Astrocyte (in vitro differentiated cells and primary cell): ENCODE results near the gene CLDN20. TPM values are rescaled to one million over a fixed set of nuclear protein-coding genes. Genes with fewer than 3 reads are reported as not detected.

Experiments used
- DNase-seq: peaks from one replicate; pipeline ENCODE4 v3.0.0-alpha.2; 2010; ENCODE audit warnings: low read depth
- FAIRE-seq: peaks from 2 replicates; lab custom pipeline; 2011; peaks lifted over from hg19 to GRCh38; lab: Jason Lieb, UNC
- H2AFZ ChIP-seq: 2 replicates; pipeline ENCODE4 v1.6.0; 2012; ENCODE audit warnings: low read depth, low read length, inconsistent platforms
- H3K27ac ChIP-seq: 2 replicates; pipeline ENCODE4 v1.5.1; 2011; ENCODE audit warnings: low read depth, low read length, inconsistent platforms
- H3K27me3 ChIP-seq: 2 replicates; pipeline ENCODE4 v1.6.0; 2011; ENCODE audit warnings: low read length, inconsistent platforms; ENCODE audit not compliant: insufficient read depth
- H3K36me3 ChIP-seq: 2 replicates; pipeline ENCODE4 v1.5.1; 2011; ENCODE audit warnings: low read length, inconsistent platforms; ENCODE audit not compliant: insufficient read depth
- H3K4me1 ChIP-seq: 2 replicates; pipeline ENCODE4 v1.5.1; 2011; ENCODE audit warnings: low read length, inconsistent platforms; ENCODE audit not compliant: insufficient read depth
- H3K4me2 ChIP-seq: 2 replicates; pipeline ENCODE4 v1.6.0; 2012; ENCODE audit warnings: low read length, inconsistent platforms
- H3K4me3 ChIP-seq: 2 replicates; pipeline ENCODE4 v1.5.1; 2011; ENCODE audit warnings: low read depth, mild to moderate bottlenecking, low read length, inconsistent platforms; ENCODE audit not compliant: insufficient read depth
- H3K79me2 ChIP-seq: 2 replicates; pipeline ENCODE4 v1.6.0; 2012; ENCODE audit warnings: mild to moderate bottlenecking, low read length, inconsistent platforms; ENCODE audit not compliant: insufficient read depth
- H3K9ac ChIP-seq: 2 replicates; pipeline ENCODE4 v1.6.0; 2012; ENCODE audit warnings: mild to moderate bottlenecking, low read length, inconsistent platforms
- H3K9me3 ChIP-seq: 2 replicates; pipeline ENCODE4 v1.5.1; 2012; ENCODE audit warnings: low read depth, mild to moderate bottlenecking, low read length, inconsistent platforms; ENCODE audit not compliant: insufficient read depth
- H4K20me1 ChIP-seq: 2 replicates; pipeline ENCODE4 v1.6.0; 2012; ENCODE audit warnings: low read length, inconsistent platforms; ENCODE audit not compliant: insufficient read depth
- H3K27ac Mint-ChIP-seq: one replicate; pipeline ENCODE4 v1.8.0; 2021; ENCODE audit warnings: mild to moderate bottlenecking, mixed read lengths; ENCODE audit not compliant: unreplicated experiment
- H3K27me3 Mint-ChIP-seq: one replicate; pipeline ENCODE4 v1.8.0; 2021; ENCODE audit warnings: low read depth, mixed read lengths; ENCODE audit not compliant: unreplicated experiment
- H3K36me3 Mint-ChIP-seq: one replicate; pipeline ENCODE4 v1.8.0; 2021; ENCODE audit warnings: low read depth, mixed read lengths; ENCODE audit not compliant: unreplicated experiment
- H3K4me1 Mint-ChIP-seq: one replicate; pipeline ENCODE4 v1.8.0; 2021; ENCODE audit warnings: low read depth, mixed read lengths; ENCODE audit not compliant: unreplicated experiment
- H3K4me3 Mint-ChIP-seq: one replicate; pipeline ENCODE4 v1.8.0; 2021; ENCODE audit warnings: mild to moderate bottlenecking, moderate library complexity, mixed read lengths; ENCODE audit not compliant: unreplicated experiment
- H3K9me3 Mint-ChIP-seq: one replicate; pipeline ENCODE4 v1.8.0; 2021; ENCODE audit warnings: mild to moderate bottlenecking, mixed read lengths; ENCODE audit not compliant: unreplicated experiment
- EZH2 ChIP-seq: IDR thresholded peaks from 2 replicates; pipeline ENCODE4 v1.6.1; 2012; ENCODE audit warnings: mild to moderate bottlenecking, low read length, inconsistent platforms; ENCODE audit not compliant: insufficient read depth
- total RNA-seq: library from RNA; stranded (reverse); gene quantifications from 2 replicates; pipeline ENCODE4 v1.2.1, GENCODE V29; 2021
- TF ChIP-seq, protein P1 (sequence below): IDR thresholded peaks from 2 replicates; pipeline ENCODE4 v1.5.1; 2011; ENCODE audit warnings: low read depth, mild to moderate bottlenecking, inconsistent platforms, low read length, moderate library complexity; ENCODE audit not compliant: insufficient read depth

The CLDN20 gene
- total RNA-seq, 1 donor from 2014 or later: not detected

DNA sequence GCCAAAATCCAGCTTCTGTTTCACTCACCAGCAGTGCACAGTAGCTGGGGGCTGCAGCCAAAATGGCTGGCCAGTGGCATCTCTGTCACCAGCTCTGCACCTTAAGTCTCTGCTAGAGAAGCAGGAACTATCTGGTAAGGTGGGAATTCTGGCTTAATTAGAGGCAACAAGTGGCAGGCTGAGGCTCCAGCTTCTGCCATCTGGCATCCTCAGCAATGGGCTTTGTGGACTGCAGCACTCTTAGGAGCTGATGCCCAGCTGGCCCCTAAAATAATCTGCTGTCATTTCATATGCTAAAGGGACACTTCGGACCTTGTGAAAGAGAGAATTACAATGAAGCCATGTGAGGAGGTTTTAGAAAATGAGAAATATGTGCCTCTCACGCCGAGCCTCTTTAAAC is 4.6 kb upstream of the CLDN20 start:
- no peak overlapping the region for H3K4me3 ChIP-seq
- FAIRE-seq (no peak), DNase-seq (no peak)
- Mint-ChIP-seq H3K4me1 (peaks cover 10% of the 10 kb centered on the region), H3K36me3 (peaks cover 14% of the 10 kb centered on the region), H3K9me3 (no peaks in the 10 kb centered on the region), H3K27me3 (no peaks in the 10 kb centered on the region), H3K4me3 (no peak overlapping the region), H3K27ac (no peak overlapping the region)
- no peaks in the 10 kb centered on the region for H3K4me1 ChIP-seq
- H3K4me2 ChIP-seq: no peak overlapping the region
- H3K27ac ChIP-seq: no peak overlapping the region
- peaks cover 26% of the 10 kb centered on the region for H3K36me3 ChIP-seq
- peaks cover 4% of the 10 kb centered on the region for H3K79me2 ChIP-seq
- no peaks in the 10 kb centered on the region for H4K20me1 ChIP-seq
- no peaks in the 10 kb centered on the region for H3K9me3 ChIP-seq
- no peak overlapping the region for H2AFZ ChIP-seq
- no peak overlapping the region for H3K9ac ChIP-seq
- no peaks in the 10 kb centered on the region for H3K27me3 ChIP-seq
- TF ChIP-seq, protein P1, sequence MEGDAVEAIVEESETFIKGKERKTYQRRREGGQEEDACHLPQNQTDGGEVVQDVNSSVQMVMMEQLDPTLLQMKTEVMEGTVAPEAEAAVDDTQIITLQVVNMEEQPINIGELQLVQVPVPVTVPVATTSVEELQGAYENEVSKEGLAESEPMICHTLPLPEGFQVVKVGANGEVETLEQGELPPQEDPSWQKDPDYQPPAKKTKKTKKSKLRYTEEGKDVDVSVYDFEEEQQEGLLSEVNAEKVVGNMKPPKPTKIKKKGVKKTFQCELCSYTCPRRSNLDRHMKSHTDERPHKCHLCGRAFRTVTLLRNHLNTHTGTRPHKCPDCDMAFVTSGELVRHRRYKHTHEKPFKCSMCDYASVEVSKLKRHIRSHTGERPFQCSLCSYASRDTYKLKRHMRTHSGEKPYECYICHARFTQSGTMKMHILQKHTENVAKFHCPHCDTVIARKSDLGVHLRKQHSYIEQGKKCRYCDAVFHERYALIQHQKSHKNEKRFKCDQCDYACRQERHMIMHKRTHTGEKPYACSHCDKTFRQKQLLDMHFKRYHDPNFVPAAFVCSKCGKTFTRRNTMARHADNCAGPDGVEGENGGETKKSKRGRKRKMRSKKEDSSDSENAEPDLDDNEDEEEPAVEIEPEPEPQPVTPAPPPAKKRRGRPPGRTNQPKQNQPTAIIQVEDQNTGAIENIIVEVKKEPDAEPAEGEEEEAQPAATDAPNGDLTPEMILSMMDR: no peak
- TF ChIP-seq EZH2: no peak

DNA sequence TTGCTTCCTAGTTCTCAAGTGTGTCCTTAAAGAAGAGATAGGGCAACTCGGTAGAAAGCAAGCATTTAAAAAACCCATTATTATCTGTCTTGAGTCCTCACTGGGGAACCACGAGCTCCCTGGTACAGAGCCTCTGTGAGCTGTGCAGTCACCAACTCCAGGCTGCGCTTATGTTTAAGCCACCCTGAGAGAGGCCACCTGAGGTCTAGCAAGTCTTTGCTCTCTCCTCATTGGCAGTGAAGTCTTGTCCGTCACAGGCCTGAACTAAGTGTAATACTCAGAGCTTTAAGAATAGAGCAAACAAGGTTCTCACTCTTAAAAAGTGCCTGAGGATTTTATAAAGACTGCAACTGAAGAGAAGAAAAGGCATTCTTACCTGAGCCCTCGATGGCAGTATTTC is 3.9 kb upstream of the CLDN20 start:
- Mint-ChIP-seq H3K27ac (no peak overlapping the region), H3K36me3 (peaks cover 14% of the 10 kb centered on the region), H3K4me3 (no peak overlapping the region), H3K27me3 (no peaks in the 10 kb centered on the region), H3K9me3 (no peaks in the 10 kb centered on the region), H3K4me1 (peaks cover 12% of the 10 kb centered on the region)
- Histone ChIP-seq H3K79me2 (peaks cover 4% of the 10 kb centered on the region), H3K4me2 (no peak overlapping the region), H3K27ac (no peak overlapping the region), H4K20me1 (no peaks in the 10 kb centered on the region), H3K36me3 (peaks cover 22% of the 10 kb centered on the region), H3K9ac (no peak overlapping the region), H3K9me3 (no peaks in the 10 kb centered on the region), H3K27me3 (no peaks in the 10 kb centered on the region), H2AFZ (no peak overlapping the region), H3K4me1 (no peaks in the 10 kb centered on the region), H3K4me3 (no peak overlapping the region)
- TF ChIP-seq EZH2: no peak
- TF ChIP-seq, protein P1: no peak
- FAIRE-seq (no peak), DNase-seq (no peak)

DNA sequence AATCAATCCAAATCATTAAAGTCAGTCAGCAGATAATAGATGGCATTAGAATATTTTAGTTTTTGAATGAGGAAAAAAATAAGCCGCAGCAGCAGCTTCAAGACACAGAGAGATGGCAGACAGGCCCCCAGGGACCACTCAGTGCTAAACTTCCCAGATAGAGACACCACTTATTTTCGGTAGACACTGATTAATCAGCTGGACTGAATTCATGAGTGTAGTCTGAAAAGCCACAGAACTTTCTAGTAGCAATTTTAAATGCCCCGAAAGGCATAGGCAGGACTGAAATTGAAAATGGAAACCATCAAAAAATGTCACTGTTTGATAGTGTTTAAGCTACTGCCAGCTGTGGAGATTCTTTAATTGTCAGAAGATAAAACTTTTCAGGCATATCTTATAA is 3.1 kb upstream of the CLDN20 start:
- H3K4me3 Mint-ChIP-seq: no peak overlapping the region
- H3K36me3 Mint-ChIP-seq: peaks cover 11% of the 10 kb centered on the region
- Histone ChIP-seq H3K4me3 (no peak overlapping the region), H3K9ac (no peak overlapping the region), H3K79me2 (peaks cover 4% of the 10 kb centered on the region), H3K9me3 (no peaks in the 10 kb centered on the region), H3K4me2 (no peak overlapping the region), H2AFZ (no peak overlapping the region), H3K27ac (no peak overlapping the region), H3K27me3 (no peaks in the 10 kb centered on the region), H3K36me3 (peaks cover 19% of the 10 kb centered on the region), H3K4me1 (no peaks in the 10 kb centered on the region), H4K20me1 (no peaks in the 10 kb centered on the region)
- no peaks in the 10 kb centered on the region for H3K27me3 Mint-ChIP-seq
- H3K27ac Mint-ChIP-seq: no peak overlapping the region
- H3K4me1 Mint-ChIP-seq: peaks cover 12% of the 10 kb centered on the region
- H3K9me3 Mint-ChIP-seq: no peaks in the 10 kb centered on the region
- TF ChIP-seq, protein P1: no peak
- no peak for TF ChIP-seq EZH2
- DNase-seq (no peak), FAIRE-seq (no peak)
